HG02840 (cell line): ENCODE measurements around the gene ACOX3.
"Not testable (repeated sequence)": the region's sequence is repeated elsewhere in the genome, so short reads cannot be mapped to it uniquely, and the experiment has no call there.

ENCODE experiments used
- ATAC-seq: cut with Tn5 transposase; IDR thresholded peaks from one replicate; pipeline ENCODE4 v1.9.1; 2021; ENCODE audit warnings: mild to moderate bottlenecking, moderate library complexity, moderate number of reproducible peaks; ENCODE audit not compliant: unreplicated experiment, low FRiP score

Gene ACOX3

DNA sequence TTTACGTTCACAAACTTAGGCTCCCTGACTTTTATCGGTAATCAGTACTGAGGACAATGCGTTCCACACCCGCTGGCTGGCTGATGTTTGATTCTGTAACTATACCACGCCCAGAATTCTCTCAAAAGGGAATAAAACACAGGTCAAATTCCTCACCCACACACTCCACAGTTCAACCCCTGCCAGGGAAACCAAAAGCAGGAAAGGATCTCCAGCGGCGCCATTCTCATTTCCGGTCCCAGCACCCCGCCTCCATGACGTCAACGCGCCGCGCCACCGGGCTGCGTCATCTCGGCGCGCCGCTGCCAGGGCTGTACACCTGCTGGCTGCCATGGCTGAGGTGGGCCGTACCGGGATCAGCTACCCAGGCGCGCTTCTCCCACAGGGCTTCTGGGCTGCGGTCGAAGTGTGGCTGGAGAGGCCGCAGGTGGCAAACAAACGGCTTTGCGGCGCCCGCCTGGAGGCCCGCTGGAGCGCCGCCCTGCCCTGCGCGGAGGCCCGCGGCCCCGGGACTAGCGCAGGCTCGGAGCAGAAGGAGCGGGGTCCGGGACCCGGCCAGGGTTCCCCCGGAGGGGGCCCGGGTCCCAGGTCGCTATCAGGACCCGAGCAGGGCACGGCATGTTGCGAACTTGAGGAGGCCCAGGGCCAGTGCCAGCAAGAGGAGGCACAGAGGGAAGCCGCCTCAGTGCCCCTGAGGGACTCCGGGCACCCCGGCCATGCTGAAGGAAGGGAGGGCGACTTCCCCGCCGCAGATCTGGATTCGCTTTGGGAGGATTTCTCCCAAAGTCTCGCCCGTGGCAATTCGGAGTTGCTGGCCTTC lies at the start of gene ACOX3, which contains the start of gene TRMT44:
TSS of gene ACOX3 (minus strand) at position 232 of the 820 bp plus-strand sequence. CDS start 24,202 bp downstream, outside the sequence.
TSS of gene TRMT44 (plus strand) at position 286 of the 820 bp plus-strand sequence. CDS start at position 332, 46 bp downstream.
- ATAC-seq: peak; percentile 82

DNA sequence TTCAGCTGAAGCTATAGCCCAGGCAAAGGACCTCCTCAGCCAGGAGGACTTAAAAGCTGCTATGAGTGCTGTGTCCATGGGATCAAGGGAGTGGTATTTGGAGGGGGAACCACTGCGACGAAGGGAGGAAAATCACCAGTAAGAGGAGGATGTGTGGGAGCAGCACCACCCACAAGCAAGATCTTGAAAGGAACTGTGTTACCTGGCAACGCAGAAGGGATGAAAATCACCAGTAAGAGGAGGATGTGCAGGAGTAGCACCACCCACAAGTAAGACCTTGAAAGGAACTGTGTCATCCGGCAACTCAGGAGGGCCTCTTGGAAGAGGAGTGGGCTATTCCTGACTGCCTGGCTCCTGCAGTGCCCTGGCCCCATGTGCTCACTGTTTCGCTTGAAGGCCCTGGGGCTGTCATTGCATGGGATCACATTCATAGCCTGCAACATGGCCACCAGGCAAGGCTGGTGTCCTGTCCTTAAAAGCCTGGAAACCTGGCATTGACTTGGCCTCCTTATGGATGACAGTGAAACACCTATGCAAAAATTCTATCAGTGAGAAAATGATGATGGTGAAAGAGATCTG lies 48.4 kb upstream of the ACOX3 start:
- no peak for ATAC-seq

DNA sequence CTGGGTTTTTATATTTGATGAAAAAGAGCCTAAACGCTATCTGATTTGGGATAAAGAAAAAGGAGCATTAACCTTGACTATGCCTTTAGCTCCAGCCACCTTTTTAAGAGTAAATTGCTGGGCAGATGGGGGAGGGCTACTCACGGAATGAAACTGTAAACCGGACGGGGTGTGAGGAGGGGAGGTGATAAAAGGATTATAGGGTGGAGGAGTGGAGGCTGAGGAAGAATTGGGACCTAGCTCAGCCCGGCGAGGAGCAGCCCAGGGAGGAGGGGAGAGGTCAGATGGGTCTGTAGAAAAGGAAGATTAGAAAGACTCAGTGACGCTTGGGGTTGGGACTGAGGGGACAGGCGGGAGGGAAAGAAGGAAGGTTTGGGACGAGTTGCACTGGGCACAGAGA lies 46.1 kb upstream of the ACOX3 start:
- not testable (repeated sequence) for ATAC-seq

DNA sequence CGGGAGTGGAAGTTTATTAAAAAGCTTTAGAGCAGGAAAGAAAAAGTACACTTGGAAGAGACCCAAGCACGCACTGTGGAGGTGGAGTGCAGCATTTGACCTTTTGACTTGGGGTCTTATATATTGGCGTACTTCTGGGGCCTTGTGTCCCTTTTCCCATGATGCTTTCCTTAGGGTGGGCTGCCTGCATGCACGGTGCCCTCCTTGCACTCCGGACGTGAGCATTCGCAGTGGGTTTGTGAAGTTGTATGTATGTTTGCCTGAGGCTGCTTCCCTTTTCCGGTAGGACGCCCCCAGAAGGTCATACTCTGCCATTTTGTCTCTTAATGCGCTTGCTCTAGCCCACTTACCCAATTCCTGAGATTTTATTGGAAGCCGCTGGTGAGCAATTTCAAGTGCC lies 39.7 kb upstream of the ACOX3 start:
- no peak for ATAC-seq

DNA sequence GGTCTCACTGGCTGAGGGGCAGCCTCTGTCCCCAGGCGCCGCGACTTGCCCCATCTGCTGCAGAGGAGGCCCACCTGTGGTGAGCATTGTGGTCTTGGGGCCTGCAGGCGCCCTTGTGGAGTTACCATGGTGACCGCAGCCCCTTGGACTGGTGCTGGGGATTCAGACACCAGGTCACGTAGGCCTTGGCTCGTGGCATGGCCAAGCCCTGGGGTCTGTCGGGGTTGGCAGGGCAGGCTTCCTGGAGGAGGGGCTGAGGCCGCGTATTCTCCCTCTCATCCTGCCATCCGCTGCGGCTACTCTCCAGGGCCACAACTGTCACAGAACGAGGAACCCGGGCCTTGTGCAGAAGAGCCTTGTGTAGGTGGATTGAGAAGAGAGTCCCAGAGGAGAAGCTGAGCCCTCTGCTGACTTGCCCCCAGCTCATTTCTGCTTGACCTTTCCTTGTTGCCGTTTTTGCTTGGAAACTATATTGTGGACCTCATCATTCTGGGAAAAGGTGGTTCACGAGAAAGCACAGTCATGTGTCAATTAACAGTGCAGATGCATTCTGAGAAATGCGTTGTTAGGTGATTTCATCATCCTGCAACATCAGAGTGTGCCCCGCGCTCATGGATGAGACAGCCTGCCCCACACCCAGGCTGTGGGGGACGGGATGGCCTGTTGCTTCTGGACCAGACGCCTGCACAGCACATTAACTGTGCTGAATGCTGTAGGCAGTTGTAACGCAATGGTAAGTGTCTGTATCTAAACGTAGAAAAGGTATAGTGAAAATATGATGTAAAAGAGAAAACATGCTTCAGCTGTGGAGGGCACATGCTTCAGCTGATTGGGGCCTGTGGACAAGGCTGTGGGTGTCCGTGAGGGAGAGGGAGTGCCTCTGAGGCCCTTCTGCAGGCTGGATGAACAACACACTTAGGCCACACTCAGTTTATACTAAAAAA lies 38.5 kb upstream of the ACOX3 start:
- ATAC-seq: no peak

DNA sequence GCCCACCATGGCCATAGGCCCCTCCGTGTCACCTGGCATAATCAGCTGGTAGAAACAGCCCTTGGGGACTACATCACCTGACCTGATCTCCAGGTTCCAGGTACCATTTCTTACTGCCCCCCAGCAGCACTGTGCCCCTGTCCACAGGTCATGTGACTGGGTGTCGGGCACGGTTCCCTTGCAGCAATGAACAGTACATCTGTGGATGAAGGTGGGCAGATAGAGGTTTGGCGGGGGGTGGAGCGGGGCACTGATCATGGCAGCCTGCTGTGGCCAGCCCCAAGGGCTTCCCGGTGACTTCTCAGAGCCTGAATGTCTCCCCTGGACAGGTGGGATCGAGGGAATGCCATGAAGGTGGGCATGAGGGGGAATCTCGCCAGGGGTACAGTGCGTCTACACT lies 37.8 kb upstream of the ACOX3 start:
- ATAC-seq: no peak

DNA sequence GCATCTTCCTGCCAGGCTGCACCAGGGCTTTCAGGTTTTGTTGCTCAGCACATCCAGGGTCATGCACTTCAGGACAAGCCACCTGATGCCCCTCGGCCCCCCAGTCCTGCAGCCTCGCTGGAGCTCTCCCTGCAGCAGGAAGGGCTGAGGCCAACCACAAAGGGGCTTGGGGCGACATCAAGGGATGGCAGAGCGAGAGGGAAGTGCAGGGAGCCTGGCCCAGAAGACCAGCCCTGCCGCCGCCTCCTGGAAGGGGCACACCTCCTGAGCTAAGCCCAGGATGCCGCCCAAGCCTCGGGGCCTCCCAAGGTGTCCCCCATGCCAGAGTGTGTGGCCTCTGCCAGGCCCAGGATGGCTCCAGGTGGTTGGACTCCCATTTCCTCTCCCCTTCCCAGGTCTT lies 37.2 kb upstream of the ACOX3 start:
- no peak for ATAC-seq

DNA sequence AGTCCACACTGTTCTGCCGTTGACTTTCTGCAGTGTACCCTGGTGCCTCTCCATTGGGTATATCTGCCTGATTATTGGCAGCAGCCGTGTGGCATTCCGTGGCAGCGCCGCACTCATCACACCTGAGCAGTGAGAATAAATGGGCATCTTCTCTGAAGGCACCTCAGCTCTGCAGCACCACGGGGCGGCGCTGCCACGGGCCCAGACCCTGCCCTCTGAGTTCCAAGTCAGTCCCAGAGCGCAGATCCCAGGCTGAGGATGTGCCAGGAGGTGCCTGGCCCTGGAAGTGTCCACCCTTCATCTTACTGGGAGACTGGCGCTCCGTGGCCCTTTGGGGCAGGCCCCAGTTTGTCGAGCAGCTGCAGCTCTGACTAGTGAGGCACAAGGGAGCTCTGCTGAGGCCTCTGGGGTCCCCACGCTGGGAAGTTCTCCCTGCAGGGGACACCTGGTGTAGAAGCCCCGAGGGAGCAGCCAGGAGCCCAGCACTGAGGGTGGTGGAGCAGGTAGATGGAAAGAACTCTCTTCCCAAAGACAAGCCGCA lies 36.6 kb upstream of the ACOX3 start:
- ATAC-seq: no peak

DNA sequence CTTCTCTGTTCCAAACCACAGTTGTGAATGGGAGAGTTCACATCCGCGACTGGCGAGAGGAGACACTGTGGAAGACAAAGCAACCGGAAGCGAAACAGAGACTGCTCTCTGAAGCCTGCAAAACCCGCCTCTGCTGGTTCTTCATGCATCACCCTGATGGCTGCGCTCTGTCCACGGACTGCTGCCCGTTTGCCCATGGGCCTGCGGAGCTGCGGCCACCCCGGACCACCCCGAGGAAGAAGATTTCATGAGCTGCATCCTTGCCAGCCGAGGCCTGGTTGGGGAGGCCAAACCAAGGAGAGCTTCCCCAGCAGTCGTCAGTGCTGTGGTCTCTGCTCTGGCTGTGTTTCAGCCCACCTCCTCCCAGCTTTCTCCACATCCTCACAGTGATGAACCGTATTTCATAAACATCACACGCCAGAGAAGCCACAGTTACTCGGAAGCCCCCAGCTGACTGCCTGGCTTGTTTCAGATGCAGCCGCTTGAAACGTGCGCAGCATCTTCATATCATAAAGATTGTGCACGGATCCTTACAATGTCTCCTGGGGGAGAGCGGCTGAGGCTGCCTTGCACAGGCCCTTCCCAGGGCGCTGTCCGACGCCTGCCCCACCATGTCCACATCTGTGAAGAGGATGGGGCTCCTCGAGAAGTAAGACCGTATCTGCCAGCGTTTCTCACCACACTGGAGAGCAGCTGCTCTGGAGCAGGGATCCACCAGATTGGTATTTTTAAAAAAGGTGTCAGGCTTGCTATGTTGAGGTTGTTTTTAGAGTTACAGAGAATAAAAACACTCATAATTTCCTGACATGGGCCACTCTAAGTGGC lies 35.4 kb upstream of the ACOX3 start:
- ATAC-seq: no peak

DNA sequence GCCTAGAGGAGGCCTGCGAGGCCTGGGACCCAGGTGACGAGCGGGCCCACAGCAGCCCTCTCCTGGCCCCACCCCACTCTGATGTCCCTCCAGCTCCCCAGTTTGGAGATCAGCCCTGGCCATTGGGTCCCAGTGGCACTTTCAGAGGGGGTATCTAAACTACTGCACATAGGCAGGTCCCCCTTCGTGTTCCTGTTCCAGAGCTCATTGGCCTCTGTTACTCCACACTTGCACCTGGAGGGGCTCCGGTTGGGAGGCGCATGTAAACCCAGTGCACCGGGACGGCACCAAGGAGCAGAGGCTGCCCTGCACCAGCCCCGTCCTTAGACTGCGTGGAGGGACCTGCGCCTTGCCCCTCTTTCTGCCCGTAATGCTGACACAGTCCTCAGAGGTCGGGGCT lies 34.3 kb upstream of the ACOX3 start:
- ATAC-seq: no peak

DNA sequence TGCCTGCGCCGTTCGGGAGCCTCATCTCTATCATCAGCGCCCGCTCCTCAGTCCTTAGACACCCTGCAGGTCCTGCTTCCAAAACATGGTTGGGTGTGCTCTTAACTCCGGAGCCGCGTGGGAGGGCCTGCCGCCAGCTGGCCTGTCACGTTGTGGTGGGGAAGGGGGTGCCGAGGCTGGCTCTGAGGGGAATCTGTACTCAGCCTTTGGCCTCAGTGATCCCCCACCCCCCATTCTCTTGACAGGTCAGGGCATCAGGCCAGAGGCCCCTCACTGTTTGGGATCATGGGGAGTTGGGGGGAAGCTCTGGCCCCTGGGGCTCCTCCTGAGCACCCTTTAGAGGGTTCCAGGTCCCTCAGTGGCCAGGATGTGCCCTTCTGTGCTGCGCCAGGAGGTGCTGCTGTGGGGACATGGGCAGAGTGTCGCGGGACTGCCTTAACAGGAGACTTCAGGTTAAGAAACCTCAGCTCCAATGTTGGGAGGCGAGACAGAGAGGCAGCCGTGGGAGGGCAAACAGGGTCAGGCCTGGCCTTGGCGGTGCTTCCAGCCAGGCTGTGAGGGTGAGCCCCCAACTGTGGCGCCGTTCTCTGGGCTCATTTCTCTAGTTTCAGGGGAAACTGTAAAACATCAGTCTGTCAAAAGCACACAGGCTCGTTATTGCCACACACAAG lies 33.5 kb upstream of the ACOX3 start:
- no peak for ATAC-seq

DNA sequence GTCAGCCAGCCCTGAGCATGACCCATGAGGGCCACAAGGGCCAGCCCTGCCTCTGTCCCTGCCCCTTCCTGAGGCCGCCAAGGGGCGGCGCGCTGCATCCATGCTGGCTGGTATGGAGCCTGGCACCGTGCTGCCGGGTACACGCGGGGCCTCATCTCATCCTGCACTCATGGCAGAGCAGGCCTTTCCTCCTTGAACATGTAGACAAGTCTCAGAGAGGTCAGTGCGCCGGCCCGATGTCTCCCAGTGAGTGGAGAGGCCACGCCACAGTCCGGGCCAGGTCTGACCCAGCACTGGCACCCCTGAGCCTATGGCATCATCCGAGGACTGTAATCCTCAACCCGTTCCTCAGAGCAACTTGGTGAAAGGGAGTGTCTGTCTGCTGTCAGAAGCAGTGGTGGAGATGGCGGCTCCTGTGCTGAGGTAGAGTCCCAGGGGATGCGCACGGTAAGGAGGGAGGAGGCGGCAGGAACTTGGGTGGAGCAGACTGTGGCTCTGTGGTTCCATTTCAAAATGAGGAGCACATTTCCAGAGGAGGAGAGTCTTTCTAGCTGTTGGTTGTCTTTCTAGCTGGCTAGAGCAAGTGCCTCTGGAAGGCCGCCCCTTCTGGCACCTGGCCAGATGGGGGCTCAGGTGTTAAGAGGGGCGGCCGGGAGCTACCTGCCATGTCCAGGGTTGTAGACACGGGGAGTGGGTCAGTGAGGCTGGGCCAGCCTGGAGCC lies 32.8 kb upstream of the ACOX3 start:
- no peak for ATAC-seq

DNA sequence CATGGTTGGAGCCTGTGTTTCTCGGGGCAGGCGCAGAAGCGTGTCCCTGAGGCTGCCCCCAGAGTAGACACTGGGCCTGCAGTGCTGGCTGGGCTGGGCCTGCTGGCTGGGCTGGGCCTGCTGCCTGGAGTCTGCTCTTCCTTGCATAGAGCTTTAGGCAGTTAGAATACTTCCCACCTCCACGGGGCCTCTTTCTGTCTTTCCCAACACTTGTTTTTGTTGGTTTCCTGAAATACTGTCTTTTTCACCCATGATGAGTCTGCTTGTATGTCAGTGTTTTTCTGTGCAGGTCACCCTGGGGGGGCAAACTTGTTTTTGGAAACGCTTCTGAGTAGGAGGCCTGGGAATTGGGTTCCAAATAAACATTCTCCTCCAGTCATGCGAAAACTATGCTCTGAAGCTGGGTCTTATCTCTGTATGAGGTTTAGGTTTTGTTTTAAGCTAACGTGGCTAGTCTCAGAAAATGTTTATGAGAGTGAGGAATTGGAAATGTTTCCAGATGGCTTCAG lies 32.2 kb upstream of the ACOX3 start:
- no peak for ATAC-seq

DNA sequence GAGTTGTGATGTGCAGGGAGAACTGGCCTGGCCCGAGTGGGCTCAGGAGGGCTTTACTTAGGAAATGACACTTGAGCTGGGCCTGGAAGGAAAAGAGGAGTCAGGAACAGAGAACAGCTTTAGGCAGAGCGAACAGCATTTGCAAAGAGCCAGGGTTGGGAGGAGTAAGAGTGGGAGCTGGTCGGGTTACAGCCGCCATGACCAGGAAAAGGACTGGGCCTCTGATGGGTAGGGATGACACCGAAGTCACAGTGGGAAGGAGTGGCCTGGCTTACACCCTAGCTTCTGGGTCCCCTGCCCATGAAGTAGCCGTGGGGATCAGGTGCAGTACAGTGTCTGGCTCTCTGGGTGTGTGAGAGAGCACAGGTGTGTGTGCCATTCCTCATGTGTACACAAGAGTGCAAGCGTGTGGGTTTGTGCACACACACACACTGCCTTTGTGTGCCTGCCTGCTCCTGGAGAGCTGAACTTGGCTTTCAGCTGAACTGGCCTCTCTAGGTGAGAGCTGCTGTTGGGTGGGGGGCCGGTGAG lies 31.7 kb upstream of the ACOX3 start:
- no peak for ATAC-seq

DNA sequence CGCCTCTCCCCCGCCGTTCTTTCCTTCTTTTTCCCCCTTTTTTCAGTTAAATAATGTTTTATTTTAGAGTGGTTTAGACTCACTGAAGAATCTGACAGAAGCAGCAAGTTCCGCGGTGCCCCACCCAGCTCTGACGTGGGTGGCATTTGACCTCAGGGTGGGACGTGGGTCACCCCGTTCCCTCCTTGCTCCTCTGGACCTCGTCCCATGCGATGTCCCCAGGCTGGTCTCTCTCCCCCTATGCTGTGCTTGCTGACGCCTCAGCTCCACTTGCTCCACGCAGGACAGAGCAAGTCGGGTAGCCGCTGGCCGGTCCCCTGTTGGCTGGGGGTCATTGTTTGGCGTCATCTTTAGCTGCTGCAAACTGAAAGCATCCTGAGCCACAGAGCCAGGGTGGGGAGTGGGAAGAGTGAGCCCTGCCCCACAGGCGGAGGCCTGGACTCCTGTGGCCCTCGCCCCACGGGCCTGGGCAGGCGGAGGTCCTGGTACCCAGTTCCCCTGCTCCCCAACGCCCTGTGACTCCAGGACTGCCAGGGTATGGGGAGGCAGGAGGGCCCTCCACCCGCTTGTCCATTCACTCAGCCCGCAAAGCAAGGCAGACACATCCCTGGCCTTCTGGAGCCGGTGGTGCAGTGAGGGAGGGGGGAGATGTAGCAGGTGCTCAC lies 30.8 kb upstream of the ACOX3 start:
- no peak for ATAC-seq

DNA sequence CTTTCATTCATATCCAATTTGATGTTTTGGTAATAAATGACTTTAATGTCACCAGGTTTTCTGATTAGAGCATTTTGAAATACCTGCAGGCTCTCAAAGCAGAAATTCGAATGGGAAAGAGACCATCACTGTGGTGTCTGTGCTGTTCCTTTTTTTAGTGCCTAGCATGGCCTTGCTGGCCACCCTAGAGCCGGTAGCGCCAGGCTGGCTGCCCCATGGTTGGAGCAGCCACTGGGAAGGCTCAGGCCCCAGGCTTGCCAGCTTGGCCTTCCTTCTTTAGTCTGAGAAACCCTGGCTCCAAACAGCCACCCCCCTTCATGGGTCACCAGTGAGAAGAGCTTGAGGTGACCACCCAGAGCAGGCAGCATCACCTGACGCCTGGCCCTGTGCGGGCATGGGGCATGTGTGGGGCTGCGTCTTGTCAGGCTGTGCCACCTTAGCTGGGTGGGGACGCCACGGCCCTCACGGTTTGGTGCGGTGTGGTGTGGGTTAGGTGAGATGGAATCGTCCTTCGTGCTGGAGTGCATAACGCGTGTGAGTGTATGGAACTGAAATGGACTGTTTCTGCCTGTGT lies 30.0 kb upstream of the ACOX3 start:
- ATAC-seq: no peak

DNA sequence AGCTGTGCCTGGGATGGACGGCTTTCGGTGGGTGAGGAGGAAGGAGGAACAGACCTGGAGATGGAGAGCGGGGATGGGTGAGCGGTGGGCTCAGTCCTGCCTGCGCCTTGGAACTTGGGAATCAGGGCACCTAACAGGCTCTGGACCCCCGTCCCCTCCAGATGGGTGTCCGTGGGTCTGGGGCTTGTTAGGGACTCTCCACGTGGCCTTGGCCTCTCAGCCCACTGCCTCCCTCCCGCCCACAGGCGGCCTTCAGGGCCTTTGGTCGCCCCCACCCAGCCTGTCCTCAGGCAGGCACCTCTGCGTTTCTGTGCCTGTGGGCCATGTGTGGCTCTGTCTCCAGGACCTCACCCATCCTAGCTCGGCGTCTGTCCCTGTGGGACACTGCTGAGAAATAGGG lies 29.0 kb upstream of the ACOX3 start:
- ATAC-seq: no peak
